SHP77 treated with DMSO at 0.1 percent for 48 hours (cell line): Measurements from ENCODE around the gene WDFY4.

ENCODE experiments used
- DNase-seq: peaks from one replicate; lab custom pipeline; 2025; lab: John Stamatoyannopoulos, UW

The WDFY4 gene

DNA sequence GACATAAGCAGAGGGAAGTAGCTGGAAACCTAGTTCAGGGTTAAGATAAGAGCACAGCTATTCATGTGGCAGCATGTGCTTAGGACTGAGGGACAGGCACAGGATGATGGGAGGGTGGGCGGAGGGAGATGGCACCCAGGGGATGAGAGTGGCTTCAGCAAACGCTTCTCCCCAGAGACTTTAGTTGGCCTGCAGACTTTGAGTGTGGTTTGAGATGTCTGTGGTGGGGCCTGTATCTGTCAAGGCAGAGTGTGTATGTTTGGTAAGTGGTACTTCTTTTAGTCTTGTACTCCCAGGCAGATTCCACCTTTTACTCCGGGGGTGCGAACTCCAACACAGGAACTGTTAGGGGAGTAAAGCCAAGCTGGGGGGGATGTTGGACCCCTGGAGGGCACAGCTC lies 88.9 kb downstream of the WDFY4 start:
- no peak for DNase-seq

DNA sequence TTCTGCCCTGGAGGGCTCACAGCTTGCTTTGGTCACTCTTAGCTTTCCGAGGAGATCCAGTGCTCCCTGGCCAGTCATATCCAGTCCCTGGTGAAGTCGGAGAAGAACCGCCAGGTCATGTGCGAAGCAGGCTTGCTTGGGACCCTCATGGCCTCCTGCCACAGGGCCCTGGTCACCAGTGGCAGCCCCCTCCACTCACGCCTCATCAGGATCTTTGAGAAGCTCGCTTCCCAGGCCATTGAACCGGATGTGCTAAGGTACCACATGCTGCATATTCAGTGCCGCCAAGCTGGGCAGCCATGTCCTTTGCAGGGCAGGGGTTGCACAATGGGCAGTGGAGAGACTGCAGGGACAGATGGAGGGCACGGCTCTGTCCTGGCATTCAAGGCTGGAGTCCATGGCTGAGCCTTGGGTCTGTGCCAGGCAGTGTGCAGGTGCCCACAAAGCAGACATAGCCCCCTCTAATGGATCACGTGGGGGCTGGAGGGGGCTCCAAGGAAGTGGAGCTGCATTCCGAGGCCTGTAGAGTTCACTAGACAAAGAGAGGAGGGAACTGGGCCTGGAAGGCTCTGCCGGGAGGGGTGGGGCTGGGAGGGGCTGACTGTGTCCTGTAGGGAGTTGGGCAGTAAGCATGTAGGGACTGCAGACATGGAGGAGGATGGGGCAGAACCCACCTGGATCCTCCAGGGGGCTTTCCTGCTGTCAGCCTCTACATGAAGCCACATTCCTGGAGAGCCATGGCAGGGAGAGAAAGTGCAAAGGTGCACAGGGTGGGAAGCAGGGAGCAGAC lies 89.9 kb downstream of the WDFY4 start:
- DNase-seq = no peak

DNA sequence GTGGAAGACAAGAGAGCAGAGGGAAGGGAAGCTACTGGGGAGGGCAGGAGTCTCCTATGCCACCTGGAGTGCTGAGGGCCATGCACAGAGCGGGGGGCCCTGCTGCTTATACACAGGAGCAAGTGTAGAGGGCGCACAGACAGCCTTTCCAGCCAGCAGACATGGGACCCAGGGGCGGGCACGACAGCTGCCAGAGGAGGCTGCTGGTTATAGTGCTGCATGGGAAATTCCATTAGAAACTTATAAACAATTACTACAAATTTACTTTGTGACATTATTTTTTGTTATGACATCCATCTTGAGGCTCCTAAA lies 90.5 kb downstream of the WDFY4 start:
- DNase-seq = no peak

DNA sequence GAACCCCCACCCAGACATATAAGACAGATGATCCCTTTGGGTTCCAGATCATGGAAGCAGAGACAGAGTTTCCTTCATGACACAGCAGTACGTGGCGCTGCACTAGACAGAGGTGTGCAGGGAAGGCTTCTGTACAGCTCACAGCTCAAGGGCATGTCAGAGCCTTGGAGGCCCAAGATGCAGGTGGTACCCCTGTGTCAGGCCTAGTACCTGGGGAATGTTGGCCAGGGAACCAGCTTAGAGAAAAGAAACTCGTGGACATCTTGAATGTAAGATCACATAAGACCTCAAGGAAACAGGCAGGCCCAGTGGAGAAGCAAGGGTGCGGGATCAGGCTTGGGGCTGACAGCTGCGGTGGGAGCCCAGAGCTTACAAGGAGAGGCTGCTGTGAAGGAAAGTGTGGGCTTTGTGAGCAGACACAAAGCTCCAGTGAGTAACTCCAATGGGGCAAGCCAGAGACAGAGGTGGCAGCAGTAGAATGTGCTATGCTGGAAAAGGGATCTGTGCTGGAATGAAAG lies 91.4 kb downstream of the WDFY4 start:
- no peak for DNase-seq

DNA sequence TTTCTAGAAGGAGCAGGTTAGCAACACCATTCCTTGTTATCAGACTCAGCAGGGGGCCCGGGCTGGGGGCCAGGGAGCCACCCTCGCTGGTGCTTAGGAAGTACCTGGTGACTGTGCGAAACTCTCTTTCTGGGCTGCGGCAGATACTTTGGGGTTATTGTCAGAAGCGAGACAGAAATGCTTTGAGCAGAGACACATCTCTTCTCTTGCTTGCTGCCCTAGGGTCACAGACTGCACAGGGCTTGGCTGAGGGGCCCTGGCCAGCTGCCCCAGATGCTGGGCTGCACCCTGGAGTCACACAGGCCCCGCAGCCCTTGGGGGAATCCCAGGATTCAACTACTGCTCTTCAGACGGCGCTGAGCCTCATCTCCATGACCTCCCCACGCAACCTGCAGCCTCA lies 91.9 kb downstream of the WDFY4 start:
- no peak for DNase-seq

DNA sequence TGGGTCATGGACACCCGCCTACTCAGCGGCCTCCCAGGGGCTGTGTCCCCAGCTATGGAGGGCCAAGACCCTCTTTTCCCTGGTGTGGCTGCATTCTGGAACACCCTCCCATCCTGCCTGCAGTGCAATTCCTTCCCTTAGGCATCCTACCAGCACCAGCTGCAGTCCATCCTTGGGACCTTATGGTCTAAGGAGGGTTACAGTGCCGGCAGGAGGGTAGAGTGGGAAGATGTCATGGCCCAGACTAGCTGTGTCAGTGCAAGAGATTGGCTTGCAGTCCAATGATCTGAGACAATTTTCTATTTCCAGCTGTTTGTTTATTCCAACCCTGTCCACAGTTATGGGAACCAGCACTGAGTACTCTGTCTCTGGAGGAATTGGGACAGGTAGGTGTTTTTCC lies 92.4 kb downstream of the WDFY4 start:
- no peak for DNase-seq

DNA sequence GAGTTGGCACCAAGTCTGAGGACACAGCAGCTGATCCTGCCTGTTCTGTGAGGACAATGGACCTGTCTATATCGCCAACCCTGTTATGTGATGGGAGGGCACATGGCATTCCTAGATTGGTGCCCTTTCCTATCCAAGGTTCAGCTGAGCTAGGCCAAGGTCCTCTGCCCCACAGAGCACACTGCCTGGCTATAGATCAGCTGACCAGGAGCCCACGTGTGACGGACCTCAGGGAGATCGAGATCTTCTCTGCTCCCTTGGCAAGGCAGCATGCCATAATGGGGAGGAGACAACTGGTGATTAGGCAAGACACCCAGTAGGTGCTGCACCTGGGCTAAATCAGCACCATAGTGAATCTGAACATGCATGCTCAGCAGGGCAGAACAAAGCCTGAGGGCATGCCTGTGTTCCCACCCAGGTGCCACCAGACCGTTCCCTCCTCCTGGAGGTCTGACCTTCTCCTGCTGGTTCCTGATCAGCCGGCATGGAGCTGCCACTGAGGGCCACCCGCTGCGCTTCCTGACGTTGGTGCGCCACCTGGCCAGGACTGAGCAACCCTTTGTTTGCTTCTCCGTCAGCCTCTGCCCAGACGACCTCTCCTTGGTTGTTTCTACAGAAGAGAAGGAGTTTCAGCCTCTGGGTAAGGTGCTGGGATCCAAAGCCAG lies 93.7 kb downstream of the WDFY4 start:
- DNase-seq = no peak

DNA sequence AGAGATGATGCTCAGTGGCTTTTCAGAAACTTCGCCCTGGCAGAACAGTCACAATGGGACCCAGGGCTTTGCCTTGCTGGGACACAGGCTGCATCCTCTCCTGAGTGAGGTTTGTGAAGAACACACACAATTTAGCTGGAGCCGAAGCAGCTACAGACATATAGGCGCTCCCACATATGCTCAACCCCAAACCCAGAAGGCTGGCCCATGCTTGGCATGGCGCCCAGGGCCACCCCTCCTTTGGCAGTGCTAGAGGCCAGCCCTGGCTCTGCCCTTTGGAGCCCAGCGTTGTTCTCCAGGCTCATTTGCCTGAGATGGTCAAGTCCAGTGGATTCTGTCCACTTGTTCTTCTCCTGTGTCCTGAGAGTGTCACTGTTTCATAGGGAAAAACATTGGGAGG lies 94.4 kb downstream of the WDFY4 start:
- DNase-seq = no peak

DNA sequence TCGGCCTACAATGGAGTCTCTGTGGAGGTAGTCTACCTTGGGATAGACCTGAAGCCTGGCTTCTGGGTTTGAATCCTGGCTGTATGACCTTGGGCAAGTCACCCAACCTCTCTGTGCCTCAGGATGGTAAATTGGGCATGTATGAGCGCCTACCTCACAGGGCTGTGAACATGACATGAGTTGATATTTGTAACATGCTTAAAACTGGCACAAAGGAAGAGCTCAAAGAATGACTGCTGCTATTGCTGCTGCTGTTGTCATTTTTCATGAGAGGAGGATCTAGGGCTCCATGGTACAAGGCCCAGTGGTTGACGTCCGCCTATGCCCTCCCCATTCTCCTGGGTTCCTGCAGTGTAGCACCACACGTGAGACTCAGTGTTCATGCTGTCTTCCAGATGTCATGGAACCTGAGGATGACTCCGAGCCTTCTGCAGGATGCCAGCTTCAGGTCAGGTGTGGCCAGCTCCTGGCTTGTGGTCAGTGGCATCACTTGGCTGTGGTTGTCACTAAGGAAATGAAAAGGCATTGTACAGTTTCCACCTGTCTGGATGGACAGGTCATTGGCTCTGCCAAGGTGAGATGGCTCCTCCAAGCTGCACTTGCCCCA lies 95.0 kb downstream of the WDFY4 start:
- no peak for DNase-seq

DNA sequence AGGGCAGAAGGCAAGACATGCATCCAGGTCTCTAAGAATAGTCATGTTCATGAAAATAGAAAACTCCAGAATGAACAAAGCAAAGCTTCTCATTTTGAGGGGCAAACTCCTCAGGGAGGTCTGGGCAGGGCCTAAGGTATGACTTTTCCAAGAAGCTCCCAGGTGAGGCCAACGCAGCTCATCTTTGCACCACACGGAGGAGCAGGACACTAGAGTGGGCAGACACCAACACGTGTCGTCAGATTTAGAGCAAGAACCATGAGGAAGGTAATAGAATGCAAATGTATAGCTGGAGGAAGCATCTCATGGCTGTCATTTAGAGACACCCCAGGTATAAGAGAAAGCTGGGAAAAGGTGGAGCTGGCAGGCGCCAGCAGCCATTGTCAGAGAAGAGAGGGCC lies 95.7 kb downstream of the WDFY4 start:
- DNase-seq = no peak

DNA sequence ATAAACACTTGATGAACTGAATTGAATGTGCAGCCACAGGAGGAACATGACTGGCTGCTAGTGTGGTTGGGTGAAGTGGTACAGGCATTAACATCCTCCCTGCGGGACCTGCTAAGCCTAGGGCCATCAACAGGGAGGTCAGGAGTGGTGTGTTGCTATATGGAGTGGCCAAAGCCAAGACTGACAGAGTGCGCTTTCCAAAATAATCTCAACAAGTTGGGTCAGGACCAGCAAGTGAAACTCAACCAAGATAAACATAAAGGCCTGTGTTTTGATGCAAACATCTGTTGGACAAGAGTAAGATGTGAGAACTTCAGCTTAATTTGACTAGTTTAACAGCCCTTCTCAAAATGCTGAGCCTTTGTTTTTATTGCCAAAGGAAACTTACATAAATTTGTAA lies 97.7 kb downstream of the WDFY4 start:
- no peak for DNase-seq

DNA sequence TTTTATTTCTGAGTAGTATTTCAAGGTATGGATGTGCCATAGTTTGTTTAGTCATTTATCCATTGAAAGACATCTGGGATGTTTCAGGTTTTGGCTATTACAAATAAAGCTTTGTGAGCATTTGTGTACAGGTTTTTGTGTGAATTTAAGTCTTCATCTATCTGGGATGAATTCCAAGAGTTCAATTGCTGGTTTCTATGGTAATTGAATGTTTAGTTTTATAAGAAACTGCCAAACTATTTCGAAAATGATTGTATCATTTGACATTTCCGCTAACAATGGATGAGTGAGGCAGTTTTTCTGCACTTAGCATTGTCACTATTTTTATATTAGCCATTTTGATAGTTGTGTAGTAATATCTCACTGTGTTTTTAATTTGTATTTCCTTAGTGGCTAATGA lies 99.4 kb downstream of the WDFY4 start:
- DNase-seq = no peak

DNA sequence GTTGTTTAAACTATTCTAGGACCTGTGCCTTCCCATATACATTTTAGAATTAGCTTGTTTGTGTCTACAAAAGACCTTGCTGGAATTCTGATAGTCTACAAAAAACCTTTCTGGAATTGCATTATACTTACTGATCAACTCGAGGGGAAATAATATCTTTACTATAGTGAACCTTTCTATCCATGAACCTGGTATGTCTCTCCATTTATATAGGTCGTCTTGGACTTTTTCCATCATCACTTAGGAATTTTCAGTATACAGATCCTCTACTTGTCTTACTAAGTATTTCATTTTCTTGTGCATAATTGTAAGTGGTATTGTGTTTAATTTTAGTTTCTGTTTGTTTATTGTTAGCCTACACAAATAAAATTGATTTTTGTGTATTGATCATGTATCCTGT lies 101.1 kb downstream of the WDFY4 start:
- DNase-seq = no peak

DNA sequence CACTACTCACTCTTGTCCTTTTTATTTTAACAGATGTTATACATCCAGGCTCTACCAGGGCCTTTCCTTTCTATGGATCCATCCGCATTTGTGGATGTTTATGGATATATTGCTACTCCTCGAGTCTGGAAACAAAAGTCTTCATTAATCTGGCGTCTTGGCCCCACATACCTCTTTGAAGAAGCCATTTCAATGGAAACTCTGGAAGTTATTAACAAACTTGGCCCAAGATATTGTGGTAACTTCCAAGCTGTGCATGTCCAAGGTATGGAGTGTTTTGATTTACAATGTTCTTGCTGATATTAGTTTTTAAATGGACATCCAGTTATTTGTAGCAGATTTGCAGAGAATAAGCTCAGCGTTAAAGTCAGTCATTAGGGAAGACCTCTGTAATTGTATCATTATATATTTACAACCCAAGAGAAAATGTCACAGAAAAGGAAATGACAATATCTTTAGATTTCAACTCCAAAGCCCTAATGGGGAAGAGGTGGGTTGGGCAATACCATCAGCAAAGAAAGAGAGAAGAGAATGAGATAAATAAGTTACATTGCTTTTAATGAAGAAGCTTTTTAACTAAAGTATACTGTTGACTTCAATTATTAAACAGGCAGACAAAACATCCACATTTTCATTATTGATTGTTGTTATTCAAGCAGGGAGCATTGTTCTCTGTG lies 102.1 kb downstream of the WDFY4 start:
- no peak for DNase-seq

DNA sequence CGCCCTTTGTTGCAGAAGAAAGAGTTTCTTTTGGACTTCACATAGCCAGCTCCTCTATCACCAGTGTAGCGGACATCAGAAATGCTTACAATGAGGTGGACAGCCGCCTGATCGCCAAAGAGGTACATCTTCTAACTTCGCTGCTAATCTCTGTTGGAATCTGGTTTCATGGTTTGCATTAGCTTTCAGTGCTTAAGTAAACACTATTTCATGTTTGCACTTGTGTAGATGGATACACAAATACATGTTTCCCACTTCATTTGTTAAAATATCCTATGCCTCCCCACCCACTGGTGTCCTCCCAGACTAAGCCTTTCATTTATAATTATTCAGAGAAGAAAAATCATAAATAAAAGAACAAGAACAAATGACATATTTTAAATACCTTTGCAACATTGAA lies 103.9 kb downstream of the WDFY4 start:
- DNase-seq = no peak

DNA sequence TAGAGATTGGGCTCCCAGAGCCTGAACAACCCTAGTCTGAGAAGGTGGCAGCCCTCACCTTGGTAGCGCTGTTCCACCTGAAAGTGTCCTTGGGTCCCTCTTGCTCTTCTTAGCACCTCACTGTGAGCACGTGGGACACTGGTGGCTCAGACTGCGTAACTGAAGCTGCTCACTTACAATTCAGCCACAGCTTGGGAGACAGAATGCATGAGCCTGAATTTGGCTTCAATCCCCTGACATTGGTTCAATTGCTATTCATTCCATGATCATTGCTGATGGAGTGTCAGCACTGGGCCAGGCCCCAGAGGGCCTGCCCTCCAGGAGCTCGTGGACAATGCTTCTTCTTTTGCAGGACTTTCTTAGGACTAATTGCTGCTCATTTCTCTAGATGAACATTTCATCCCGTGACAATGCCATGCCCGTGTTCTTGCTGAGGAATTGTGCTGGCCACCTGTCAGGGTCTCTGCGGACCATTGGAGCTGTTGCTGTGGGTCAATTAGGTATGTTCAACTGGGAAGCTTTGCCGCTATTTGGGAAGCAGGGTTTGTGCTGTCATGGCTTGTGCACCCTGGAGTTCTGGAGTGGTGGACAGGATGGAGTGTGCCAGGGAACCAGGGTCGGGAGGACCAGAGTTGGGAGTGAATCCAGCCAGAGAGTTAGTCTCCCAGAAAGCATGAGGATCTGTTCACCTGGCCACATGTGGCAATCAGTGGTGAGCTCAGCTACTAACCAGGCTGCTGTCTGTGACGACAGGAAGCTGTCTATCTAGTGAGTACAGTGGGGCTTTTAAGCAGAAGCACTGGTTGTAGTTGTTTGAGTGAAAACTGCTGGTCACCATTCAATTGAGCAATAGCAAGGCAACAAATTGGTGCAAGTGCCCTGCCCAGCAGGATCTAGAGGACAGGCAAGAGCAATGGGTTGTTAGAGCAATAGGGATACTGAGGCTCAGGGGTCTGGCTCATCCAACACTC lies 105.1 kb downstream of the WDFY4 start:
- DNase-seq = no peak

DNA sequence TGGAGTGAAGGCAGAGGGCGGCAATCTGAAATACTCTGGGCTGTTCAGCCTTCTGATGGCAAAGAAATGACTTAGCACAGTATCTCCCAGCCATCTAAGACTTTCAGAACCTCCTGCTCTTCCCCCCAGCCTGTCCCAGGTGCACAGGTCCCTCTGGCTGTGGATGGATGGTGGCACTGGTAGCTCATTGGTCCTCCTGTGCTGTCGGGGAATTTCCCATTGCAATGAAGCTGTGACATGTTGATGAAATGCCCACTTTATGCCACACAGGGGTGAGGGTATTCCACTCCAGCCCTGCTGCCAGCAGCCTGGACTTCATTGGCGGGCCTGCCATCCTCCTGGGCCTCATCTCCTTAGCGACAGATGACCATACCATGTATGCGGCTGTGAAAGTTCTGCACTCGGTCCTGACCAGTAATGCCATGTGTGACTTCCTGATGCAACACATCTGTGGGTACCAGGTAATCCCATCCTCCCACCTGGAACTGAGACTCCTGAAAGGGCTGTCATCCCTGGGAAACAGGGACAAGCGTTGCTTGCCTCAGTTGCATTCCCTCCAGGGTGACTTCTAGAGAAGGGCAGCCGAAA lies 105.9 kb downstream of the WDFY4 start:
- no peak for DNase-seq

DNA sequence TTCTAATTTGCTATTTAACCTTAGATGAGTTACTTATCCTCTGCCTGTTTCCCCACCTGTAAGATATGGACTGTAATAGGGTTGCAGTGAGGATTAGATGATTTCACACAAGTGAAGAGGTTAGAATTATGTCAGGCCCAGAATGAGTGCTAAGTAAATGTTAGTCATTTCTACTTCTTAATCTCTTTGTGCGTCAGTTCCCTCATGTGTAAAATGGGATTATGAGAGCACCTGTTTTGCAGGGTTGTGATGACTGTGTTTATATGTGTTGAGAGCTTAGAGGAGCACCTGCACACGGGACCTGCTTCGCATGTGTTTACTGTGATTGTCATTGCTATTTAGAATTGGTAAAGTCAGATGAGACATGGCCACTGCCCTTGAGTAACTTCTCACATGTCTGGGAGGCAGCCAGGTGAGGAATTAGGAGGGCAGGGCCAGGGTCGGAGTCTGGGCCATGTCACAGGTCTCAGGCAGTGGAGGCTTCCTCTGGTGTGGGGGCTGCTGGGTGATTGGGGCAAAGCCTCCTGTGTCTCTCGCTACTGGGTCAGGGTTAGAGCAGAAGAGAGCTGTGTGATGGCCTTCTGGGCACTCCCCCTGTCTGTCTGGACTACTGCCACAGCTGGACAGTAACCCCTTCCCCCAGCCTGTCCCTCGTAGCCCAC lies 106.7 kb downstream of the WDFY4 start:
- DNase-seq = peak; percentile 24

DNA sequence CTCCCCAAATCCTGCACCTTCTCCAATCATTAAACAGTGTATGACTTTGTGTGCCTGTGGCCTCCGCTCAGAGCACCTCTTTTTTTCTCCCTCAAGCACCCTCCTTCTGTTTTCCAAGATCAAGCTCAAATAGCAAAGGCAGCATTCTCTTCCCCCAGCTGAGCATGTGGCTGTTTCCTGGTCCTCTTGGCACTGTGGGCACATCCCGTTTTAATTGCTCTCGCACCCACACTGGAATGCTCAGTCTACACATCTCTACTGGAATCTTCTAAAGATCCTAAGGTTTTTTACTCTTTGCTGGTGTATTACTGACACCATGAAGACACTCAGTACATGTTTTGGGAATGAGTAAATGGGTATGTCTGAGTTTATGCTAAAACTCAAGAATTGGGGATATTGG lies 107.4 kb downstream of the WDFY4 start:
- DNase-seq = no peak

DNA sequence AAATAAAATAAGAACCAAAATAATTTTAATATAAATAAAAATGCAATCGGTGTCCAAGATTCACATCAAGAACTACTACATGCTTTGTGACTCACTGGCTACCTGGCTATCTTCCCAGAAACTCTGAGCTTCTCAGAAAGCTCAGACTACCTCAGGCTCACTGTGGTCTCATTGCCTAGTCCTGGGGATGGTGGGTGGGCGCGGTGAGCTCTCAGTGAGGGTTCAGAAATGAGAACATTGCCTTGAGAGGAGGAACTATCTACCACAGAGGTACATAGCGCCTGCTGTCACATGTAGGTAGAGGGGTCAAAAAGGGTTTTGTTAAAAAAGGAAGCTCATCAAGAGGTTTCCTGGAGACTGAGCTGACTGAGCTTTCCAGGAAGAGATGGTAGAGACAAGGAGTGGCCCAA lies 108.0 kb downstream of the WDFY4 start:
- no peak for DNase-seq

DNA sequence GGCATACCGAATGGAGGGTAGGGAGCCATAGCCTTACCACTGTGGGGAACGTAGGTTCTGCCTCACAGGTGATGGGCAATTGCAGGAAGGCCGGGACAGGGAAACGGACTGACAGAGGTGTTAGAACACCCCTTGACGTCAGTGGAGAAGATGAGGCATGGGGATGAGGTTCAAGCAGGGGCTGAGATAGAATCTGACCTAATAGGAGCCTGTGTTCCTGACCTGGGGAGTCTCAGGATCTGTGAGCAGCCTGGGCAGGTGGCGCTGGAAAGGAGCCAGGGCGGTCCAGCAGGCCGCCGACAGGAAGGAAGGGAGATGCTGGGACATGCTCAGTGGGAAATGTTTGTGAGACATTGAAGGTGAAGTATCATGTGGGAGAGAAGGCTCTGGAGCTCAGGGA lies 109.4 kb downstream of the WDFY4 start:
- DNase-seq = no peak
